HG02852 (cell line): ENCODE results near the gene AK9.
"Not testable (repeated sequence)": the region's sequence is repeated elsewhere in the genome, so short reads cannot be mapped to it uniquely, and the experiment has no call there.

Source experiments
- ATAC-seq: cut with Tn5 transposase; IDR thresholded peaks from one replicate; pipeline ENCODE4 v1.9.1; 2021; ENCODE audit warnings: mild to moderate bottlenecking, moderate library complexity; ENCODE audit not compliant: unreplicated experiment

Gene AK9

GRCh38 chr6:109701221-109701620 lies 10.2 kb upstream of the AK9 start:
- no peak for ATAC-seq

GRCh38 chr6:109696355-109696754 lies 5.4 kb upstream of the AK9 start:
- ATAC-seq, result no peak

- ATAC-seq, result no peak
These were observed 4.5 kb upstream of the AK9 start for GRCh38 chr6:109695468-109695867.

GRCh38 chr6:109693111-109693510 lies 2.1 kb upstream of the AK9 start:
- peak; percentile 27 for ATAC-seq

GRCh38 chr6:109690373-109690736 lies 647 bp downstream of the AK9 start:
- ATAC-seq, result peak; percentile 41

GRCh38 chr6:109687271-109687761 lies 3.7 kb downstream of the AK9 start:
- ATAC-seq, result no peak

- ATAC-seq, result no peak
These were observed 4.3 kb downstream of the AK9 start for GRCh38 chr6:109686566-109687265.

- ATAC-seq, result not testable (repeated sequence)
These were observed 12.1 kb downstream of the AK9 start for GRCh38 chr6:109678661-109679505.

- no peak for ATAC-seq
These were observed 12.8 kb downstream of the AK9 start for GRCh38 chr6:109678240-109678639.

GRCh38 chr6:109676724-109677123 lies 14.3 kb downstream of the AK9 start:
- ATAC-seq, result no peak

- ATAC-seq, result no peak
These were observed 18.2 kb downstream of the AK9 start for GRCh38 chr6:109672839-109673238.

- no peak for ATAC-seq
These were observed 18.8 kb downstream of the AK9 start for GRCh38 chr6:109672175-109672574.

GRCh38 chr6:109671733-109672132 lies 19.3 kb downstream of the AK9 start:
- no peak for ATAC-seq

GRCh38 chr6:109669811-109670210 lies 21.2 kb downstream of the AK9 start:
- no peak for ATAC-seq

- no peak for ATAC-seq
These were observed 28.8 kb downstream of the AK9 start for GRCh38 chr6:109662192-109662591.

- no peak for ATAC-seq
These were observed 30.3 kb downstream of the AK9 start for GRCh38 chr6:109660526-109661320.

GRCh38 chr6:109655761-109656262 lies 35.2 kb downstream of the AK9 start:
- no peak for ATAC-seq

- ATAC-seq, result no peak
These were observed 37.7 kb downstream of the AK9 start for GRCh38 chr6:109653264-109653663.

GRCh38 chr6:109644131-109644530 lies 46.9 kb downstream of the AK9 start:
- ATAC-seq, result no peak

- no peak for ATAC-seq
These were observed 58.6 kb downstream of the AK9 start for GRCh38 chr6:109632405-109632804.

- no peak for ATAC-seq
These were observed 59.6 kb downstream of the AK9 start for GRCh38 chr6:109631403-109631802.
